Lung (tissue), 12 donors: ENCODE measurements around the gene TAS1R1. TPM values are rescaled to one million over a fixed set of nuclear protein-coding genes. Genes with fewer than 3 reads are reported as not detected.

Source experiments
- ATAC-seq: fragments of 200-7000 bp; cut with Tn5 transposase; one replicate; pipeline ENCODE4 v1.9.1; 2020; ENCODE audit warnings: moderate number of reproducible peaks; ENCODE audit not compliant: insufficient read depth, low FRiP score
- DNase-seq, 3 donors: peaks; one replicate each; pipeline ENCODE4 v3.0.0-alpha.2; 2013 to 2017
- H3K27ac ChIP-seq, 2 donors: one replicate each; pipeline ENCODE4 v1.5.1; 2013; ENCODE audit warnings: mild to moderate bottlenecking in 2 of 2, moderate library complexity in 2 of 2, control low read depth in 1 of 2, inconsistent platforms in 1 of 2, low read depth in 1 of 2, low read length in 1 of 2
- H3K27me3 ChIP-seq, 3 donors: one replicate each; pipeline ENCODE4 v1.5.1; 2013; ENCODE audit warnings: low read length in 2 of 3; ENCODE audit not compliant: control insufficient read depth in 3 of 3, insufficient read depth in 3 of 3
- H3K36me3 ChIP-seq, 4 donors: one replicate each; pipeline ENCODE4 v1.5.1; 2013; ENCODE audit warnings: low read length in 4 of 4, mild to moderate bottlenecking in 1 of 4, moderate library complexity in 1 of 4; ENCODE audit not compliant: control insufficient read depth in 4 of 4, insufficient read depth in 4 of 4
- H3K4me1 ChIP-seq, 5 donors: one replicate each; pipeline ENCODE4 v1.5.1; 2013; ENCODE audit warnings: low read length in 5 of 5, mild to moderate bottlenecking in 2 of 5, moderate library complexity in 1 of 5; ENCODE audit not compliant: control insufficient read depth in 5 of 5, insufficient read depth in 5 of 5
- H3K4me3 ChIP-seq: one replicate; pipeline ENCODE4 v1.5.1; 2013; ENCODE audit warnings: mild to moderate bottlenecking, control low read depth, moderate library complexity
- H3K9ac ChIP-seq, 2 donors: one replicate each; pipeline ENCODE4 v1.5.1; 2013; ENCODE audit warnings: low read length in 2 of 2, control low read depth in 1 of 2; ENCODE audit not compliant: insufficient read depth in 1 of 2
- H3K9me3 ChIP-seq, 4 donors: one replicate each; pipeline ENCODE4 v1.5.1; 2013; ENCODE audit warnings: low read length in 3 of 4, mild to moderate bottlenecking in 1 of 4, moderate library complexity in 1 of 4; ENCODE audit not compliant: control insufficient read depth in 4 of 4, insufficient read depth in 3 of 4
- CTCF ChIP-seq: IDR thresholded peaks from 2 replicates; pipeline ENCODE4 v1.5.1; 2012; ENCODE audit warnings: mild to moderate bottlenecking; ENCODE audit errors: control extremely low read depth, extremely low read depth
- WGBS, 2 donors: extraction: QIAGEN DNeasy Blood & Tissue Kit; methylation state at CpG; one replicate each; pipeline ENCODE4 v1.1.7; 2013; 5-methylcytosine and 5-hydroxymethylcytosine counted together
- polyA plus RNA-seq, 2 donors: library from polyadenylated mRNA; stranded (reverse); fragments of 200-250 nt; gene quantifications; one replicate each; pipeline ENCODE4 v1.2.1, GENCODE V29; 2013
- total RNA-seq, 2 donors: library from RNA; depleted of rRNA in 1 of 2; stranded (reverse); fragments of >200 nt in 1 of 2; gene quantifications; one replicate each; pipeline ENCODE4 v1.2.1, GENCODE V29; 2014 to 2021
- donor health status: control.
- donor health status: control.
- donor health status: Bipolar disorder and iron deficiency.
- donor health status: healthy.
- donor health status: DM: yes; HTN: yes; CAD: no.

The TAS1R1 gene
- total and polyA plus RNA-seq, 4 donors: 0.02 to 0.51 (median 0.15) TPM

- Histone ChIP-seq H3K27me3 (no peaks in the 10 kb centered on the region), H3K4me3 (no peak overlapping the region), H3K36me3 (no peaks in the 10 kb centered on the region), H3K9ac (no peak overlapping the region), H3K4me1 (no peaks in the 10 kb centered on the region), H3K27ac (no peak overlapping the region), H3K9me3 (no peaks in the 10 kb centered on the region)
- TF ChIP-seq CTCF: no peak
- ATAC-seq: no peak
- DNase-seq: no peak
- WGBS, 2 donors: 87 to 89% methylated on average over 8 of the region's 8 CpGs
Measured at GRCh38 chr1:6512908-6513280, 42.2 kb upstream of the TAS1R1 start.

GRCh38 chr1:6513320-6513801 is 41.7 kb upstream of the TAS1R1 start:
- DNase-seq: no peak
- WGBS, 2 donors: 74 to 89% methylated on average over 9 of the region's 9 CpGs

GRCh38 chr1:6515771-6516170 is 39.3 kb upstream of the TAS1R1 start:
- DNase-seq: no peak
- no peak for TF ChIP-seq CTCF
- WGBS, 2 donors: 82% methylated on average over 4 of the region's 4 CpGs
- H3K4me3 ChIP-seq: no peak overlapping the region
- H3K4me1 ChIP-seq: peaks cover 0 to 14% (median 0%) of the 10 kb centered on the region in 5 donors
- no peaks in the 10 kb centered on the region for H3K36me3 ChIP-seq
- ATAC-seq: no peak
- H3K9ac ChIP-seq: no peak overlapping the region
- no peak overlapping the region for H3K27ac ChIP-seq
- no peaks in the 10 kb centered on the region for H3K9me3 ChIP-seq
- no peaks in the 10 kb centered on the region for H3K27me3 ChIP-seq

More at GRCh38 chr1:6513320-6513801, 41.7 kb upstream of the TAS1R1 start:
- ATAC-seq: no peak
- Histone ChIP-seq H3K36me3 (no peaks in the 10 kb centered on the region), H3K9me3 (no peaks in the 10 kb centered on the region), H3K27ac (no peak overlapping the region), H3K27me3 (no peaks in the 10 kb centered on the region), H3K9ac (no peak overlapping the region), H3K4me1 (no peaks in the 10 kb centered on the region), H3K4me3 (no peak overlapping the region)
- TF ChIP-seq CTCF: no peak

GRCh38 chr1:6517435-6517851 is 37.7 kb upstream of the TAS1R1 start:
- no peak overlapping the region for H3K27ac ChIP-seq
- no peak for TF ChIP-seq CTCF
- no peaks in the 10 kb centered on the region for H3K27me3 ChIP-seq
- H3K4me1 ChIP-seq: peaks cover 0 to 14% (median 0%) of the 10 kb centered on the region in 5 donors
- 69 to 82% methylated on average over 8 of the region's 8 CpGs for WGBS, 2 donors
- no peak for ATAC-seq
- H3K9me3 ChIP-seq: no peaks in the 10 kb centered on the region
- no peak overlapping the region for H3K4me3 ChIP-seq
- DNase-seq: no peak
- no peak overlapping the region for H3K9ac ChIP-seq
- H3K36me3 ChIP-seq: no peaks in the 10 kb centered on the region
